HL-60 (cell line): ENCODE measurements around the gene CYB5A.

Experiments
- DNase-seq, 2 experiments: peaks; one replicate each; pipeline ENCODE4 v3.0.0-alpha.2; 2010 to 2020; ENCODE audit warnings: low read depth in 1 of 2, low spot score in 1 of 2
- H3K27ac ChIP-seq: fragments of 250-450 bp; sonication (Bioruptor Pico); replicated peaks from 2 replicates; pipeline ENCODE4 v1.5.1; 2020; ENCODE audit warnings: mild to moderate bottlenecking, moderate library complexity
- H3K27me3 ChIP-seq: fragments of 250-450 bp; sonication (Bioruptor Pico); 2 replicates; pipeline ENCODE4 v1.5.1; 2021; ENCODE audit warnings: mild to moderate bottlenecking, moderate library complexity; ENCODE audit not compliant: insufficient read depth, poor library complexity, severe bottlenecking
- H3K4me3 ChIP-seq: replicated peaks from 2 replicates; pipeline ENCODE4 v1.5.1; 2011; ENCODE audit warnings: mild to moderate bottlenecking, control low read depth, low read length; ENCODE audit not compliant: insufficient read depth
- CTCF ChIP-seq: IDR thresholded peaks from one replicate; pipeline ENCODE4 v1.5.1; 2011; ENCODE audit warnings: low read length, control low read depth, inconsistent platforms; ENCODE audit not compliant: insufficient read depth
- GABPA ChIP-seq: IDR thresholded peaks from 2 replicates; pipeline ENCODE4 v1.6.1; 2012; ENCODE audit warnings: low read depth
- POLR2AphosphoS5 ChIP-seq: IDR thresholded peaks from 2 replicates; pipeline ENCODE4 v1.6.1; 2012; ENCODE audit warnings: low read depth
- REST ChIP-seq: IDR thresholded peaks from 2 replicates; pipeline ENCODE4 v1.6.1; 2012; ENCODE audit warnings: low read depth; ENCODE audit not compliant: insufficient replicate concordance
- SPI1 ChIP-seq: IDR thresholded peaks from 2 replicates; pipeline ENCODE4 v1.6.1; 2012; ENCODE audit warnings: low read depth, mild to moderate bottlenecking, borderline replicate concordance

The CYB5A gene

GRCh38 chr18:74228312-74228711 lies 63.5 kb downstream of the CYB5A start:
- H3K4me3 ChIP-seq = no peak overlapping the region
- DNase-seq = no peak
- no peak overlapping the region for H3K27ac ChIP-seq
- H3K27me3 ChIP-seq = no peaks in the 10 kb centered on the region
- TF ChIP-seq REST = no peak
- no peak for TF ChIP-seq POLR2AphosphoS5
- TF ChIP-seq GABPA = no peak
- TF ChIP-seq CTCF = no peak
- TF ChIP-seq SPI1 = no peak

GRCh38 chr18:74226666-74227065 lies 65.1 kb downstream of the CYB5A start:
- Histone ChIP-seq H3K27ac (no peak overlapping the region), H3K4me3 (no peak overlapping the region), H3K27me3 (no peaks in the 10 kb centered on the region)
- no peak for TF ChIP-seq POLR2AphosphoS5
- no peak for TF ChIP-seq GABPA
- no peak for TF ChIP-seq SPI1
- no peak for TF ChIP-seq CTCF
- no peak for TF ChIP-seq REST
- DNase-seq = no peak

- TF ChIP-seq GABPA (no peak), CTCF (no peak), REST (no peak), SPI1 (no peak), POLR2AphosphoS5 (no peak)
- Histone ChIP-seq H3K4me3 (no peak overlapping the region), H3K27me3 (no peaks in the 10 kb centered on the region), H3K27ac (no peak overlapping the region)
- no peak for DNase-seq
These were observed 65.6 kb downstream of the CYB5A start for GRCh38 chr18:74226156-74226555.
